RWPE2 (cell line): Measurements from ENCODE around the gene ST14.
A peak's percentile ranks its signal among the peaks of the same experiment; 100 is the strongest.

ENCODE experiments used
- ATAC-seq: fragments of 200-7000 bp; cut with Tn5 transposase; 3 replicates; pipeline ENCODE4 v1.9.1; 2021; ENCODE audit warnings: low read depth
- DNase-seq: peaks from one replicate; pipeline ENCODE4 v3.0.0-alpha.2; 2020; ENCODE audit warnings: low spot score
- H3K27ac ChIP-seq: fragments of 450-650 bp; 2 replicates; pipeline ENCODE4 v1.5.1; 2017; ENCODE audit warnings: mild to moderate bottlenecking; ENCODE audit not compliant: poor library complexity, severe bottlenecking
- H3K27me3 ChIP-seq: fragments of 250-450 bp; sonication (Bioruptor Pico); 2 replicates; pipeline ENCODE4 v1.5.1; 2021; ENCODE audit warnings: mild to moderate bottlenecking, moderate library complexity; ENCODE audit not compliant: insufficient read depth, poor library complexity, severe bottlenecking
- H3K36me3 ChIP-seq: fragments of 250-450 bp; sonication (Bioruptor Pico); 2 replicates; pipeline ENCODE4 v1.5.1; 2020; ENCODE audit warnings: low read depth, mild to moderate bottlenecking, moderate library complexity
- H3K4me1 ChIP-seq: fragments of 250-450 bp; sonication (Bioruptor Pico); 2 replicates; pipeline ENCODE4 v1.5.1; 2021; ENCODE audit warnings: mild to moderate bottlenecking, moderate library complexity; ENCODE audit not compliant: insufficient read depth, poor library complexity, severe bottlenecking
- H3K4me3 ChIP-seq: fragments of 250-450 bp; sonication (Bioruptor Pico); 2 replicates; pipeline ENCODE4 v1.5.1; 2021; ENCODE audit warnings: mild to moderate bottlenecking, moderate library complexity; ENCODE audit not compliant: severe bottlenecking
- H3K9me3 ChIP-seq: fragments of 250-450 bp; sonication (Bioruptor Pico); 2 replicates; pipeline ENCODE4 v1.5.1; 2021; ENCODE audit warnings: mild to moderate bottlenecking, moderate library complexity; ENCODE audit not compliant: severe bottlenecking
- CTCF ChIP-seq: fragments of 450-650 bp; IDR thresholded peaks from one replicate; pipeline ENCODE4 v1.5.1; 2017; ENCODE audit warnings: mild to moderate bottlenecking, moderate library complexity; ENCODE audit not compliant: poor library complexity, severe bottlenecking

ST14 gene

GRCh38 chr11:130157101-130157500 is 2.5 kb upstream of the ST14 start:
- TF ChIP-seq CTCF = no peak
- Histone ChIP-seq H3K4me1 (peaks cover 4% of the 10 kb centered on the region), H3K27ac (no peak overlapping the region), H3K4me3 (no peak overlapping the region), H3K27me3 (no peaks in the 10 kb centered on the region), H3K9me3 (no peaks in the 10 kb centered on the region), H3K36me3 (no peaks in the 10 kb centered on the region)
- DNase-seq (no peak), ATAC-seq (no peak)

- Histone ChIP-seq H3K9me3 (no peaks in the 10 kb centered on the region), H3K36me3 (no peaks in the 10 kb centered on the region), H3K27ac (no peak overlapping the region), H3K27me3 (no peaks in the 10 kb centered on the region), H3K4me3 (no peak overlapping the region), H3K4me1 (peaks cover 11% of the 10 kb centered on the region)
- DNase-seq (no peak), ATAC-seq (no peak)
- TF ChIP-seq CTCF = no peak
These were observed 1.7 kb upstream of the ST14 start for GRCh38 chr11:130157840-130158239.

- no peak for TF ChIP-seq CTCF
- Histone ChIP-seq H3K27ac (no peak overlapping the region), H3K4me1 (peaks cover 14% of the 10 kb centered on the region), H3K27me3 (no peaks in the 10 kb centered on the region), H3K4me3 (peak overlapping the region; percentile 64), H3K9me3 (no peaks in the 10 kb centered on the region), H3K36me3 (no peaks in the 10 kb centered on the region)
- DNase-seq (no peak), ATAC-seq (no peak)
These were observed 443 bp upstream of the ST14 start for GRCh38 chr11:130159139-130159538.

GRCh38 chr11:130160498-130161155 is 1.0 kb downstream of the ST14 start:
- Histone ChIP-seq H3K4me1 (peaks cover 14% of the 10 kb centered on the region), H3K9me3 (no peaks in the 10 kb centered on the region), H3K36me3 (no peaks in the 10 kb centered on the region), H3K27me3 (no peaks in the 10 kb centered on the region), H3K27ac (peak overlapping the region; percentile 20), H3K4me3 (peak overlapping the region; percentile 64)
- DNase-seq (no peak), ATAC-seq (peak; percentile 5; the same call in 2 of the 3 replicates)
- no peak for TF ChIP-seq CTCF

- Histone ChIP-seq H3K27ac (no peak overlapping the region), H3K27me3 (no peaks in the 10 kb centered on the region), H3K36me3 (no peaks in the 10 kb centered on the region), H3K4me3 (no peak overlapping the region), H3K9me3 (no peaks in the 10 kb centered on the region), H3K4me1 (peaks cover 22% of the 10 kb centered on the region)
- TF ChIP-seq CTCF = no peak
- no peak for DNase-seq
- no peak for ATAC-seq
These were observed 2.0 kb downstream of the ST14 start for GRCh38 chr11:130161441-130162145.
